GM21528 (cell line): Measurements from ENCODE around the gene MRPL14.

ENCODE experiments used
- ATAC-seq: cut with Tn5 transposase; IDR thresholded peaks from one replicate; pipeline ENCODE4 v1.9.1; 2021; ENCODE audit warnings: mild to moderate bottlenecking, moderate library complexity; ENCODE audit not compliant: unreplicated experiment, low FRiP score

The MRPL14 gene

GRCh38 chr6:44081753-44082152, 45.5 kb downstream of the MRPL14 start:
- ATAC-seq, result no peak

DNA sequence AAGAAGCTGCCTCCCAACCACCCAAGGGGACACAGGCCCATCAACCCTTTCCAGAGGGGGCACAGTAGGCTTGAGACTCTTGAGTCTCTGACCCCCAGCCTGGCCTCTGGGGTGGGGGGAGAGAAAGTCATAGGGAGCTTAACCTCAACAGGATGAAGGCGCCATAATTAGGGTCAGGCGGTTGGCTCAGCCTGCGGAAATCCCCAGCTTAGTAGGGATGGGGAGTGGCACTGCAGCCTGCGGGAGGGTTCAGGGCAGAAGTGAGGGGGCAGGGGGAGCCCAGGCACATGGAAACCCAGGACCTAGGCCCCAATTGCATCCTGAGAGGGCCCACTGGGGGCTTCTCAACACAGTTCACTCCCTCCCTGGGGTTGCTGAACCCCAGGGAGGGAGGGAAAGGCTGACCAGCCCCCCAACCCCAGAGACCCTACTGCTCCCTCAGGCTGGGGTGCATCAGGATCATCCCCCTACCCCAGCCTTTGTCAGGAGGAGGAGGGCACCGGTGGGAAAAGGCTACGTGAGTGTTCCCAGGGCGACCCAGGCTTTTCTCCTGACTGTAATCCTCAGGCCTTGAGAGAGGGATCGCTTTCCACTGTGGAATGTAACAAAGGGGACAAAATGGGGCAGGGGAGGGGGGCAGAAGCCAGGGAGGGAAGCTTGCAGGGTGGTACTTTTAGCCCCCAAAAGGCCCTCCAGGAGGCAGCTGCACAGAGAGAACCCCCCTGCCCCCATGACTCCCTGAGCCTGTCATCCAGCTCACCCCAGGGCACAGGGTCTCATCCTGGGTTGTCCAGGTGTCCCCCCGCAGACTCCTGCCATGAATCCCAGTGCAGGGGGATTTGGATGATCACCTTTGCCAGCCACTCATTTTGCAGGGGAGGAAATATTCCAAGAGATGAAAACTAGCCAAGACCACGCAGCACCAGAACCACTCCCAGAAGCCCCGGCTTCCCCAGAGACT, 46.4 kb downstream of the MRPL14 start:
- no peak for ATAC-seq

- no peak for ATAC-seq
These were observed 47.6 kb downstream of the MRPL14 start for GRCh38 chr6:44079672-44080071.

- no peak for ATAC-seq
These were observed 48.2 kb downstream of the MRPL14 start for GRCh38 chr6:44078827-44079671.

GRCh38 chr6:44078219-44078826, 48.9 kb downstream of the MRPL14 start:
- ATAC-seq, result no peak

- no peak for ATAC-seq
These were observed 49.9 kb downstream of the MRPL14 start for GRCh38 chr6:44077214-44077946.

DNA sequence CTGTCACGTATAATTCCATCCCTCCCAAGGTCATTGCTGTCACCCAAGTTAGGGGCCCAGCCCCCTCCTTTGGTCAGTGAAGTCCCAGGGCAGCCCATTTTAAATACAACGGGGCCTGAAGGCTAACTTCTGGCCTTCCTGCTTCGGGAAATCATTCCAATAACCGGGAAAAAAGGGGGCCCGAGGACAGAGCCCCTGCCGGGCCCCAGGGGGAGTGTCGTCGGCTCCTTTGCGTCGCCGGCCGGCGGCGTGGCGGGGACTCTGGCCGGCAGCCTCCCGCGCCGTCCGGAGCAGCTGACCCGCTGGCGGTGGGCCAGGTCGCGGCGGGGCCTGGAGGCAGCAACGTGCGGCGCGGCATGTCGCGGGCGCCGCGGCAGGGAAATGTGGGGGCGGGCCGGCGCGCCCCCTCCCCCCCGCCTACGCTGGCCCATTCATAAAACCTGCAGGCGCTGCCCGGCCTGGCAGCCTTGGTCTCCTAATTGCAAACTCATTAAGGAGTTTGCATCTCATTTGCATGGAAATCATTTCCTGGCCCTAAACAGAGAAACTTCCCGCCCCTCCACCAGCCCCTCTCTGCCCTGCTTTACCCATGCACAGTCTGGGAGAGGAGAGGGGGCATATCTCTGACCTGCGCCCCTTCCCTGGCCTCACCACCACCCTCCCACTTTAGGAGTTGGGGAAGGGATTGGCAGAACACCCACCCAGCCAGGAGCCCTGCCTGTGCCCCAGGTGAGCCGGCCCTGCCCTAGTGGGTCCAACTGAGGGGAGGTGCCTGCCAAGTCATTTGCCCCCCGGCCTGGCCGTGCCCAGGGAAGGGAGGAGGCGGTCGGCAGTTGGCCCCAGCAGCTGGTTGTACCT, 50.7 kb downstream of the MRPL14 start:
- ATAC-seq, result no peak

DNA sequence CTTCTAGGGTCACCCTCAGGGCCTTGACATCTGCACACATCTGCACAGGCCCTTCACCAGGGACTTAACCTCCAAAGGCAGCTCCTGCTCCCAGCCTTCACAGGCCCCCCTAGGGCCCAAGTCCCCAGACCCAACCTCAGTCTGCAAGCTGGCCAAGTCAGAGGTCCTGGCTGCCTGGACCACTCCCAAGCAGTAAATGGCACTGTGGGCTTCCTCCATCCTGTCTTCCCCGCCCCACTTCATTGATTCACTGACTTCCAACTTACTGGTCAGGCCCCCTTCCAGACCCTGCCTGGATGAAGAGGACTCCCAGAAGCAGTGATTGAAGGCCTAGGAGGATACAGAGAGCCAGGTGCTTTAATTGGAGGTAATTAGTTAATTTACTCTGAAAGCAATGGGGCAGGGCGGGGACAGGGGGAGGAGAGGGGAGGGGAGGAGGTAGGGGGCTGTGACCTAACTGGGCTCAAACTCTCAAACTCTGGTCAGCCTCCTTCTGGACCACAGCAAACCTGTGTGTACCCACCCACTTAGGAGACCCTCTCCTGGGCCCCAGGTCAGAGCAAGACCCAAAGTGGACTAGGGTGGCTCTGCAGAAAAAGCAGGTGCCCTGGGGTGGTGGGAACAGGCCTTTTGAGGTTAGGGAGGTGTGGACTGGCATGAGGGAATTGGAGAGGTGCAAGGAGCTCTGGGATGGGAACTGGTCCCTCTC, 51.5 kb downstream of the MRPL14 start:
- ATAC-seq, result no peak

DNA sequence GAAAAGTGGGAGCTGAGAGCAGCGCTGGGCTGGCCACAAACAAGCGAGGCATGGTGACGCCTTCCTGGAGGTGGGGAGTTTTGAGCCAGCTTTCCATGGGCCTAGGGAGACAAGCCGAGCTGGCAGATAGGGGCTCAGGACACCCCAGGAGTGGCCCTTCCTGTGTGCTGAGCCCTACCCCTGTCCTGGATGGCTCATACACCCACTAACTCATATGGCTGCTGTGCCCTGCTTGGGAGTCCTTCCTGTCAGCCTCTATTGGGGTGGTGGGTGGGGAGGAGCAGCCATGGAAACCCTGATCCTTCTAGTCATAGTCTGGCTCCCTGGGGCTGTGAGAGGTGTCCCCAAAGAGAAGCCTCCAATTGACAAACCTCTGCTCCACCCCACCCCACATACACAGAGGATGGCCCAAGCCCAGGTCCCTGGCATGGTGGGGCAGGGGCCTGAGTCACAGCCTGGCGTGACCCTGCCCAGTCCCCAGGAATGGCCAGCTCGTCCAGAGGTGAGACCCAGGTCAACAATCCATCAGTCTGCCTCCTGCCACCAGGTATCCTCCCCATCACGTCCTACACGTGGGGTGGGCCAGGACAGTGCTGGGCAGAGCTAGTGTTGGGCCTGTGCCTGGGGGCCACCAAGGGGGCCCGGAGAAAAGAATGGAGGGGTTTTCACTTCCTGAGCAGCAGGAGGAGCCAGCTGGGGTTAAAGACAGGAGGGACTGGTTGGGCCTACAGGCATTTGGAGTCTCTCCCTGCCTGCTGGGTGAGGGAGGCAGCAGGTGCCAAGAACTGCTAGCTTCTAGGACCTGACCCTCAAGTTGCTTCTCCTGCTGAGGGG, 52.2 kb downstream of the MRPL14 start:
- no peak for ATAC-seq

- no peak for ATAC-seq
These were observed 52.8 kb downstream of the MRPL14 start for GRCh38 chr6:44074439-44074812.

- no peak for ATAC-seq
These were observed 53.4 kb downstream of the MRPL14 start for GRCh38 chr6:44073612-44074438.

DNA sequence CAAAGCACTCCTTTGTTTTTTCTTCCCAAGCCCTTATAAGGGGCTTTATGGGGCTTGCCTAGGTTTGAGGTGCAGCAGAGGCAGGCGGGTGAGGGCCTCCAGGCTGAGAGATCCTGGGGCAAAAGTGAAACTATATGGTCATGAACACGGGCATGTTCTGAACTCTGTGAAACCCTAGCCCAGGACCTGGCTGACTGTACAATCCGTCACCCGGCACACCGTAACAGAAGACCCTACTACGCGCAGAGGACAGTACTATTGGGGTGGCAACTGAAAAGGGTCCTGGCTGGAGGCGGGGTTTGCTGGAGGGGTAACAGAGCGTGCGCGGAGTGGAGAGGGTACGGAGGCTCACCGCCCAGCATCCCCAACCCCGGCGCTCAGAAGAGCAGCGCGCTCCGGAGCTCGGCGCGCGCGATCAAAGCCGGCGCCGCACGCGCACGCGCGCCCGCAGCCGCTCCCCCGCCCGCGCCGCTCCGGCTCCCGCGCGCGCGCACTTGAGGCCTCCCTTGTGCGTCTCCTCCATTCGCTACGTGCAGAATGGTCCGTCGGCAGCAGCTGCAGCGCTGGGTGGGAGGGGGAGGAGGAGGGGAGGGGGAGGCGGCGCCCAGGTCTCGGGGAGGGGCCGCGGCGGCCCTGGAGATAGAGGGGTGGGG, 54.2 kb downstream of the MRPL14 start:
- ATAC-seq, result peak; percentile 43

DNA sequence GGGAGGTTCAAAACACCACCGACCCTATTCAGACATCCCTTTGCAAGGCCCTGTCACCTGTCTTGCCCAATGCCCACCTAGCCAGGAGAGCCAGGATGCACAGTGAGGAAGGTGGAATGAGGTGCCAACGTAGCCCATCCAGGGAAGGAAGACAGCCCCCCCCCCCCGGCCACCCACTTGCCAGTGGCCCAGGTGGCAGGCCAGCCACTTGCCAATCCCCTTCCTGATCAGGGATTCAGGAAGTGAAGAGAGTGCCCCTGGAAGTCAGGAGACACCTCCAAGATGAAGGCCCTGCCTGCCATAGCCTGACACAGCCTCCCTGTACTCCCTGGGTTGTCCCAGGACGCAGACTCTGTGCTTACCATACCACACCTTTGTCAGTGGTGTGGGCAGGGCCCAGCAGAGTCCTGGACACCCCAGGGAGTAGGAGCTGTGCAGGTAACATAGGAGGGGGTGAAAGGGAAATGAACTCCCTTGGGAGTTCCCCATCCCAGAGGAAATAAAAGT, 54.7 kb downstream of the MRPL14 start:
- ATAC-seq, result no peak

DNA sequence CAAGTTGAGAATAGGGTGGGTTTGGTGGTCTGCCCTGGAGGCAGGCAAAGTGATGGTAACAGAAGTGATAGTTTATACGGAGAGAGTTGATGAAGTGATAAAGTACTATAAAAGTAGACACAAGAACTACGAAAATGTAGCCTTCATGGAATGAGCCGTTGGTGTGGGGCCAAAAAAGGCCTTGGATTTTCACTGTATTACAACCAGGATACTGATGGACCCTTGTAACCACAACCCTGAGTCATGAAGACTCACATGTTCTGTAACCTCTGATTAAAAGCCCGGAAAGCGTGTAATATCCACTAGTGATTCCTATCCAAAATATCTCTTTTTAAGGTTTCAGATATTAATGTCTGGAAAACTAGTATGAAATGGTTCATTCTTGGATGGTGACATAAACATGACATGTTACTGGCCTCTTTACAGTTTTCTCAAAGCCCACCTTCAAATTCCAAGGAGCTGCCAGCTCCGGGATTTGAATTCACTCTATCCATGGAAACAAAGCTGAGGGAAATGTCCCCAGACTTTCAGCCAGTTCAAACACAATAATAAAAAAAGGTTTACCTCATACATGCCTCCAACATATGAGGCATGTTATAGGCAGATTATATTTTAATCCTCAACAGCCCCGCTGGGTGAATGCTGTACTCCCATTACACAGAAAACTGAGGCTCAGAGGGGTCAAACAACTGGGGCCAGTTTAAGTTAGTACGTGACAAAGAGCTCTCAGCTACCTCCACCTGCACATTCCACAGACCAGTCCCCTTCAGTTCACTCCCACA, 55.4 kb downstream of the MRPL14 start:
- no peak for ATAC-seq

GRCh38 chr6:44068607-44069296, 58.5 kb downstream of the MRPL14 start:
- ATAC-seq, result no peak
